Measurements from ENCODE around the gene RCBTB1. TPM values are rescaled to one million over a fixed set of nuclear protein-coding genes. Genes with fewer than 3 reads are reported as not detected.
A peak's percentile ranks its signal among the peaks of the same experiment; 100 is the strongest.
"Not testable (repeated sequence)": the region's sequence is repeated elsewhere in the genome, so short reads cannot be mapped to it uniquely, and the experiment has no call there.

Gene RCBTB1
- total RNA-seq, 1 donor from 2014 or later = 24.2 TPM

- Mint-ChIP-seq H3K27ac (no peak overlapping the region), H3K4me3 (no peak overlapping the region), H3K4me1 (peaks cover 5% of the 10 kb centered on the region), H3K9me3 (no peaks in the 10 kb centered on the region), H3K27me3 (ENCODE audit: low read depth) (no peaks in the 10 kb centered on the region), H3K36me3 (peaks cover 8% of the 10 kb centered on the region)
- TF ChIP-seq CTCF (IDR thresholded peaks at IDR 0.05; ENCODE audit: unreplicated experiment) = no peak
- DNase-seq (ENCODE audit: low spot score in 2 of 2, unreplicated experiment in 2 of 2) = no peak
Observed at GRCh38 chr13:49498206-49498605, 87.2 kb downstream of the RCBTB1 start.

- Mint-ChIP-seq H3K9me3 (no peaks in the 10 kb centered on the region), H3K4me3 (peak overlapping the region; percentile 73), H3K27me3 (ENCODE audit: low read depth) (no peaks in the 10 kb centered on the region), H3K4me1 (peaks cover 5% of the 10 kb centered on the region), H3K27ac (peak overlapping the region; percentile 39), H3K36me3 (peaks cover 4% of the 10 kb centered on the region)
- TF ChIP-seq CTCF (IDR thresholded peaks at IDR 0.05; ENCODE audit: unreplicated experiment) = no peak
- DNase-seq (ENCODE audit: low spot score in 2 of 2, unreplicated experiment in 2 of 2) = no peak
Observed at GRCh38 chr13:49497272-49497671, 88.1 kb downstream of the RCBTB1 start.

GRCh38 chr13:49496837-49497236, 88.5 kb downstream of the RCBTB1 start:
- Mint-ChIP-seq H3K27ac (peak overlapping the region; percentile 39), H3K4me3 (peak overlapping the region; percentile 73)
- H3K9me3 Mint-ChIP-seq; DNase-seq (ENCODE audit: low spot score in 2 of 2, unreplicated experiment in 2 of 2); H3K36me3 Mint-ChIP-seq; H3K4me1 Mint-ChIP-seq; H3K27me3 Mint-ChIP-seq (ENCODE audit: low read depth): not testable (repeated sequence)

- H3K9me3 Mint-ChIP-seq = no peaks in the 10 kb centered on the region
- peak within 1 kb of the TSS; percentile 97 for H3K27ac Mint-ChIP-seq
- peak within 1 kb of the TSS; percentile 90 for H3K4me3 Mint-ChIP-seq
- peaks cover 5% of the 10 kb centered on the region for H3K4me1 Mint-ChIP-seq
- H3K36me3 Mint-ChIP-seq = peaks cover 4% of the 10 kb centered on the region
- no peak for TF ChIP-seq CTCF (IDR thresholded peaks at IDR 0.05; ENCODE audit: unreplicated experiment)
- DNase-seq (ENCODE audit: low spot score in 2 of 2, unreplicated experiment in 2 of 2) = peak; percentile 57 to 72
- H3K27me3 Mint-ChIP-seq (ENCODE audit: low read depth) = no peaks in the 10 kb centered on the region
Observed at GRCh38 chr13:49495783-49496762, 89.3 kb downstream of the RCBTB1 start, which contains the start of gene PHF11. TSS of gene PHF11 (plus strand) at chr13:49495953. CDS start at chr13:49496002, 49 bp downstream.

DNA sequence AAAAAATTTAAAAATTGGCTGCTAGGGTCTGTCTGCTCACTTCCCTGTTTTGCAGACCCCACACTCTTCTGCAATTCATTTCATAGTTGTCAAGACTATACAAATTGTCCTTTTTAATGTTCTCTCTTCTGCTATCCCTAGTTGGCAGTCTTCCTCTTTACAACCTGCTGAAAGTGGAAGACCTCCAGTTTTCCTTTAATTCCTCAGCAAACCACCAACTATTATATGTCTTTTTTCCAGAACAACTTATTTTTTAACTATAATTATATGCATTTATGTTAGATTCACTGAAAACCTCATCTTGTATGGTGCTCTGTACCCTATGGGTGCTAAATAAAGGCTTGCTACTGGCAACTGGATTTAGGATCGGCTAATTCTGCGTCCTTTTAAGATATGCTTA, 90.7 kb downstream of the RCBTB1 start:
- no peaks in the 10 kb centered on the region for H3K36me3 Mint-ChIP-seq
- no peak for DNase-seq (ENCODE audit: low spot score in 2 of 2, unreplicated experiment in 2 of 2)
- peak overlapping the region; percentile 90 for H3K4me3 Mint-ChIP-seq
- no peaks in the 10 kb centered on the region for H3K27me3 Mint-ChIP-seq (ENCODE audit: low read depth)
- TF ChIP-seq CTCF (IDR thresholded peaks at IDR 0.05; ENCODE audit: unreplicated experiment) = no peak
- H3K4me1 Mint-ChIP-seq = peaks cover 5% of the 10 kb centered on the region
- peak overlapping the region; percentile 25 for H3K27ac Mint-ChIP-seq
- H3K9me3 Mint-ChIP-seq = no peaks in the 10 kb centered on the region

GRCh38 chr13:49488563-49488962, 96.8 kb downstream of the RCBTB1 start:
- no peak for DNase-seq (ENCODE audit: low spot score in 2 of 2, unreplicated experiment in 2 of 2)
- no peak overlapping the region for H3K4me3 Mint-ChIP-seq
- peaks cover 16% of the 10 kb centered on the region for H3K36me3 Mint-ChIP-seq
- no peaks in the 10 kb centered on the region for H3K4me1 Mint-ChIP-seq
- no peaks in the 10 kb centered on the region for H3K27me3 Mint-ChIP-seq (ENCODE audit: low read depth)
- H3K27ac Mint-ChIP-seq = no peak overlapping the region
- TF ChIP-seq CTCF (IDR thresholded peaks at IDR 0.05; ENCODE audit: unreplicated experiment) = no peak
- no peaks in the 10 kb centered on the region for H3K9me3 Mint-ChIP-seq
